HepG2 (cell line): Measurements from ENCODE around the gene IER2. TPM values are rescaled to one million over a fixed set of nuclear protein-coding genes. Genes with fewer than 3 reads are reported as not detected.

ENCODE experiments used
- ATAC-seq: fragments of 200-7000 bp; cut with Tn5 transposase; 3 replicates; pipeline ENCODE4 v1.9.1; 2020; ENCODE audit warnings: mild to moderate bottlenecking, moderate library complexity
- BruUV-seq: library from RNA; stranded (reverse); fragments of 400-500 nt; replicated peaks from 2 replicates; lab custom pipeline; 2021; lab: Mats Ljungman, UMichigan
- CTCF ChIA-PET: fragments of 300-600 bp; formaldehyde crosslinking; extraction: SDS; loops from one replicate; lab custom pipeline; 2021; ENCODE audit warnings: low total read pairs, inconsistent platforms, low intra/inter-chr PET ratio; lab: Yijun Ruan, JAX
- POLR2A ChIA-PET: fragments of 350-600 bp; sonication (Branson Sonifier 250); formaldehyde crosslinking; loops from one replicate; lab custom pipeline; 2020; ENCODE audit warnings: antibody characterized with exemption, inconsistent platforms; lab: Yijun Ruan, JAX
- DNase-seq: peaks from one replicate; pipeline ENCODE4 v3.0.0-alpha.2; 2015; ENCODE audit warnings: low spot score
- FAIRE-seq: peaks from 3 replicates; lab custom pipeline; 2011; peaks lifted over from hg19 to GRCh38; lab: Jason Lieb, UNC
- H2AFZ ChIP-seq: one replicate; pipeline ENCODE4 v1.6.1; 2011; ENCODE audit warnings: low read length, inconsistent platforms
- H3K27ac ChIP-seq: fragments of 300-600 bp; 3 replicates; pipeline ENCODE4 v1.8.0; 2011; ENCODE audit warnings: mixed run types, mild to moderate bottlenecking, mixed read lengths, low read length, inconsistent platforms; ENCODE audit not compliant: insufficient read depth; ENCODE audit errors: extremely low read length
- H3K27me3 ChIP-seq, 2 experiments: fragments of 200-600 bp in 1 of 2; 2 replicates in 1 of 2; 3 replicates in 1 of 2; pipeline versions ENCODE4 v1.6.0 to v1.8.0; 2011; ENCODE audit warnings: low read length in 2 of 2, mild to moderate bottlenecking in 2 of 2, moderate library complexity in 2 of 2, inconsistent platforms in 1 of 2; ENCODE audit not compliant: insufficient read depth in 2 of 2, control insufficient read depth in 1 of 2
- H3K36me3 ChIP-seq, 2 experiments: fragments of 200-600 bp in 1 of 2; replicated peaks in 1 of 2; 2 replicates in 1 of 2; 3 replicates in 1 of 2; pipeline versions ENCODE4 v1.5.1 to v1.8.0; 2011; ENCODE audit warnings: low read length in 2 of 2, inconsistent platforms in 1 of 2; ENCODE audit not compliant: insufficient read depth in 2 of 2, control insufficient read depth in 1 of 2
- H3K4me1 ChIP-seq: 2 replicates; pipeline ENCODE4 v1.5.1; 2012; ENCODE audit warnings: low read length, inconsistent platforms; ENCODE audit not compliant: insufficient read depth
- H3K4me2 ChIP-seq: 2 replicates; pipeline ENCODE4 v1.6.0; 2011; ENCODE audit warnings: low read depth, low read length, inconsistent platforms
- H3K4me3 ChIP-seq, 3 experiments: fragments of 200-600 bp in 1 of 3; sonication (generic), shearing (Covaris generic) in 1 of 3; replicated peaks in 1 of 3; 2 replicates each; pipeline ENCODE4 v1.5.1; 2011 to 2016; ENCODE audit warnings: low read length in 3 of 3, inconsistent platforms in 2 of 3, low read depth in 2 of 3, mild to moderate bottlenecking in 2 of 3, control low read depth in 1 of 3, mixed read lengths in 1 of 3; ENCODE audit not compliant: insufficient read depth in 1 of 3
- H3K79me2 ChIP-seq: one replicate; pipeline ENCODE4 v1.6.1; 2011; ENCODE audit warnings: low read length, inconsistent platforms; ENCODE audit not compliant: insufficient read depth
- H3K9ac ChIP-seq: 2 replicates; pipeline ENCODE4 v1.6.0; 2011; ENCODE audit warnings: mild to moderate bottlenecking, low read depth, low read length, inconsistent platforms; ENCODE audit not compliant: insufficient read depth
- H3K9me3 ChIP-seq: 2 replicates; pipeline ENCODE4 v1.5.1; 2012; ENCODE audit warnings: mild to moderate bottlenecking, low read length
- H4K20me1 ChIP-seq: 2 replicates; pipeline ENCODE4 v1.6.0; 2011; ENCODE audit warnings: inconsistent platforms, mild to moderate bottlenecking, low read length, moderate library complexity; ENCODE audit not compliant: insufficient read depth
- AGO2 ChIP-seq: fragments of 200-400 bp; formaldehyde crosslinking; optimal IDR thresholded peaks from 2 replicates; pipeline ENCODE3; 2017; ENCODE audit warnings: mild to moderate bottlenecking, low read depth, low read length, moderate library complexity
- IRX3 ChIP-seq: sonication (generic); formaldehyde crosslinking; IDR thresholded peaks from 2 replicates; pipeline ENCODE4 v1.8.1; 2023; ENCODE audit warnings: mild to moderate bottlenecking, low read depth, missing genetic modification reagents, borderline replicate concordance
- KLF9 ChIP-seq: IDR thresholded peaks from 2 replicates; pipeline ENCODE4 v1.6.1; 2016; ENCODE audit warnings: low read depth
- PITX1 ChIP-seq: sonication (generic); formaldehyde crosslinking; IDR thresholded peaks from 2 replicates; pipeline ENCODE4 v1.5.1; 2020; ENCODE audit warnings: mild to moderate bottlenecking, missing genetic modification reagents
- POLR2G ChIP-seq: fragments of 200-400 bp; formaldehyde crosslinking; IDR thresholded peaks from 2 replicates; pipeline ENCODE4 v1.6.1; 2018; ENCODE audit warnings: mild to moderate bottlenecking, low read depth, low read length, moderate library complexity
- PRPF4 ChIP-seq: fragments of 200-400 bp; formaldehyde crosslinking; IDR thresholded peaks from 2 replicates; pipeline ENCODE4 v1.6.1; 2016; ENCODE audit warnings: low read length, low read depth; ENCODE audit not compliant: poor library complexity, severe bottlenecking
- SOX13 ChIP-seq, 3 experiments: fragments of 450-650 bp in 1 of 3; sonication (generic) in 1 of 3; formaldehyde crosslinking in 1 of 3; IDR thresholded peaks in 2 of 3; conservative IDR thresholded peaks in 1 of 3; 2 replicates each; pipeline versions ENCODE4 v1.5.0 to v1.6.1; 2016 to 2020; ENCODE audit warnings: antibody characterized with exemption in 1 of 3, mild to moderate bottlenecking in 1 of 3, missing compliant biosample characterization in 1 of 3, missing genetic modification reagents in 1 of 3, moderate library complexity in 1 of 3
- SP5 ChIP-seq: IDR thresholded peaks from 2 replicates; pipeline ENCODE4 v1.6.1; 2016; ENCODE audit warnings: low read depth, borderline replicate concordance
- SRY ChIP-seq: sonication (generic); formaldehyde crosslinking; IDR thresholded peaks from 2 replicates; pipeline ENCODE4 v1.8.0; 2022; ENCODE audit warnings: mild to moderate bottlenecking, missing genetic modification reagents
- TBL1XR1 ChIP-seq: fragments of 150-350 bp; IDR thresholded peaks from 2 replicates; pipeline ENCODE4 v1.6.1; 2014; ENCODE audit warnings: borderline replicate concordance, low read length; ENCODE audit not compliant: partially characterized antibody
- ZBTB2 ChIP-seq: sonication (generic); formaldehyde crosslinking; IDR thresholded peaks from 2 replicates; pipeline ENCODE4 v1.8.0; 2022; ENCODE audit warnings: low read depth, missing genetic modification reagents
- ZFX ChIP-seq: sonication (generic); formaldehyde crosslinking; IDR thresholded peaks from 2 replicates; pipeline ENCODE4 v1.4.0; 2020; ENCODE audit warnings: mild to moderate bottlenecking, low read depth, missing genetic modification reagents, moderate library complexity
- ZFY ChIP-seq: sonication (generic); formaldehyde crosslinking; IDR thresholded peaks from 2 replicates; pipeline ENCODE4 v1.4.0; 2020; ENCODE audit warnings: missing genetic modification reagents
- ZIK1 ChIP-seq: sonication (generic); formaldehyde crosslinking; IDR thresholded peaks from 2 replicates; pipeline ENCODE4 v1.5.0; 2020; ENCODE audit warnings: mild to moderate bottlenecking, low read depth, missing genetic modification reagents, borderline replicate concordance
- ZNF263 ChIP-seq: sonication (generic); formaldehyde crosslinking; IDR thresholded peaks from 2 replicates; pipeline ENCODE4 v1.4.0; 2020; ENCODE audit warnings: missing genetic modification reagents
- ZNF317 ChIP-seq: sonication (generic); formaldehyde crosslinking; IDR thresholded peaks from 2 replicates; pipeline ENCODE4 v1.5.0; 2020; ENCODE audit warnings: mild to moderate bottlenecking, missing genetic modification reagents
- ZNF34 ChIP-seq: sonication (generic); formaldehyde crosslinking; IDR thresholded peaks from 2 replicates; pipeline ENCODE4 v1.4.0; 2020; ENCODE audit warnings: mild to moderate bottlenecking, missing genetic modification reagents, borderline replicate concordance
- ZNF350 ChIP-seq: sonication (generic); formaldehyde crosslinking; IDR thresholded peaks from 2 replicates; pipeline ENCODE4 v1.4.0; 2020; ENCODE audit warnings: mild to moderate bottlenecking, low read depth, missing genetic modification reagents, borderline replicate concordance
- WGBS: methylation state at CpG from one replicate; pipeline ENCODE4 v1.1.6; 2017; ENCODE audit warnings: low lambda C conversion rate; 5-methylcytosine and 5-hydroxymethylcytosine counted together
- in situ Hi-C: cut with HindIII; loops from 2 replicates; pipeline ENCODE4 v1.10.0; 2017; ENCODE audit warnings: low pct_unique_long_range_greater_than_20kb; ENCODE audit not compliant: extremely low pct_ligation_motif_present
- intact Hi-C: fragments of 100-400 bp; cut with micrococcal nuclease; formaldehyde crosslinking; loops from one replicate; pipeline ENCODE4 v1.10.0; 2022; ENCODE audit not compliant: unreplicated experiment
- polyA plus RNA-seq, 8 experiments: library from polyadenylated mRNA; depleted of rRNA in 3 of 8; stranded (reverse) in 7 of 8; unstranded in 1 of 8; fragments of >200 nt; fragmentation: Illumina TruSeq in 4 of 8; extraction: Trizol in 4 of 8; gene quantifications; 2 replicates each; pipeline versions ENCODE4 v1.2.1 to v1.2.3, GENCODE V29; 2011 to 2016; ENCODE audit warnings: low read depth in 4 of 8, missing spikeins in 1 of 8, mixed read lengths in 1 of 8; ENCODE audit not compliant: insufficient read depth in 1 of 8
- total RNA-seq, 5 experiments: library from RNA; depleted of rRNA; stranded (reverse); fragments of >200 nt; fragmentation: Illumina TruSeq; extraction: Trizol; gene quantifications; 2 replicates each; pipeline ENCODE4 v1.2.3, GENCODE V29; 2016; ENCODE audit warnings: low read depth in 1 of 5
- TF ChIP-seq, protein P1 (sequence below): sonication (generic); formaldehyde crosslinking; IDR thresholded peaks from 2 replicates; pipeline ENCODE4 v1.8.1; 2023; ENCODE audit warnings: mild to moderate bottlenecking, missing genetic modification reagents

The IER2 gene
- total and polyA plus RNA-seq, 2 of the 13 experiments (the other 11 are each of a cell fraction or from before 2014, with no cell fraction given), result 10.1 to 14.3 TPM

DNA sequence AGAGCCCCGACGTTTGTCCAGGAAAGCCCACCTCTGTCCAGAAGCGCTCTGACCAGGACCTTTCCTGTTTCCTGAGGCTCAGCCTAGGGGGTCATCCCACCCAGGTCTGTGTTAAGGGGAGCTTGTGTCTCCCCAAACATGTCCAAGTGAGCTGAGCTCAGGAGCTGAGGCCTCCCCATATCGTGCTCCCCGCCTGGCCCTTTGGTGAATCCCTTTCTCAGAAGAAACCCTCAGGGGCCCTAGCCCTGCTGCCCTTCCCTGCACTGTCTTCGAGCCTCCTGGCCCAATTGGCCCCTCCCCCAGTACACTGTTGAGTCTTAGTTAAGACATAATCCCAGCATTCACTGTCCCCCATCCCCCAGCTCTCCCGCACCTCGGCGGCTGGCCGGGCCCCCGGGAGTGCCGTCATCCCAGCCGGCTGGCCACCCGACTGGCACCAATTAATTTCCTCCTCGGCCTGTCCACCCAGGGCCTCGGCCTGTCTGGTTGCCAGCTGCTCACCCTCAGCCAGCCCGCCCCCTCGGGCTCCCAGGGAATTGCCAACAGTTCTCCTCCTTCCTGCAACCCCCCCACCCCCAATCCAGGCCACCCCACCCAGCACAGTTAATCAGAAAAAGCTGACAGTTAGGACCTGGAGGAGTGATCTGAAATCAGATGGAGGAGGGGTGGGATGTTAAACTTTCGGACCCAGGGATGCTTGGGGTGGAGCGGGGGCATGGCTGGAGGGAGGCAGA, 13.6 kb downstream of the IER2 start:
- no peak overlapping the region for H2AFZ ChIP-seq
- intact Hi-C loops (no loop called here), in situ Hi-C loops (no loop called here)
- H3K4me3 ChIP-seq, result peak overlapping the region; percentile 63 to 81 (median 64)
- WGBS, result 0% methylated on average over 7 of the region's 20 CpGs
- CTCF ChIA-PET, result no interaction called here
- peak overlapping the region; percentile 100 for H3K4me2 ChIP-seq
- FAIRE-seq (no peak), ATAC-seq (peak; percentile 28), DNase-seq (peak; percentile 60)
- H4K20me1 ChIP-seq, result no peaks in the 10 kb centered on the region
- POLR2A ChIA-PET, result interaction anchor here (0.6 to 10.2 kb wide), 22 partner anchors 7 to 891 kb away, joined by 3 to 108 read pairs (median 4); partner anchors contain the start of genes IER2, NACC1, STX10 and TRMT1
- no peaks in the 10 kb centered on the region for H3K9me3 ChIP-seq
- H3K27me3 ChIP-seq, result no peaks in the 10 kb centered on the region
- peaks cover 61% of the 10 kb centered on the region for H3K4me1 ChIP-seq
- no peaks in the 10 kb centered on the region for H3K36me3 ChIP-seq
- H3K27ac ChIP-seq, result peak overlapping the region; percentile 99
- BruUV-seq, result no TSS peak
- H3K9ac ChIP-seq, result peak overlapping the region; percentile 97
- no peaks in the 10 kb centered on the region for H3K79me2 ChIP-seq
- TF ChIP-seq ZNF317 (CRISPR knock-in tag) (0 out of 2 replicates have a peak, but pooled peaks have one; percentile 9), TBL1XR1 (no peak), ZNF350 (CRISPR knock-in tag) (no peak), KLF9 (CRISPR knock-in tag) (no peak), ZNF263 (peak; percentile 72), ZFY (peak; percentile 22; the same call in 1 of the 2 replicates), SOX13 (IDR thresholded peaks at IDR 0.05) (no peak), SOX13 (CRISPR knock-in tag; conservative IDR thresholded peaks at IDR 0.05 in 1 of 2, IDR thresholded peaks at IDR 0.05 in 1 of 2) (0 out of 4 replicates have a peak, but pooled peaks of 1 of the 2 experiments have one; percentile 15), SP5 (CRISPR knock-in tag) (peak; percentile 27; the same call in 1 of the 2 replicates), ZBTB2 (CRISPR knock-in tag) (no peak), IRX3 (CRISPR knock-in tag) (no peak), PITX1 (CRISPR knock-in tag) (0 out of 2 replicates have a peak, but pooled peaks have one; percentile 11), ZIK1 (CRISPR knock-in tag) (0 out of 2 replicates have a peak, but pooled peaks have one; percentile 56), SRY (CRISPR knock-in tag) (peak; percentile 81), ZNF34 (CRISPR knock-in tag) (0 out of 2 replicates have a peak, but pooled peaks have one; percentile 27), ZFX (peak; percentile 14; the same call in 1 of the 2 replicates), POLR2G (peak; percentile 73), AGO2 (peak; percentile 82), PRPF4 (peak; percentile 44)
- TF ChIP-seq, protein P1, sequence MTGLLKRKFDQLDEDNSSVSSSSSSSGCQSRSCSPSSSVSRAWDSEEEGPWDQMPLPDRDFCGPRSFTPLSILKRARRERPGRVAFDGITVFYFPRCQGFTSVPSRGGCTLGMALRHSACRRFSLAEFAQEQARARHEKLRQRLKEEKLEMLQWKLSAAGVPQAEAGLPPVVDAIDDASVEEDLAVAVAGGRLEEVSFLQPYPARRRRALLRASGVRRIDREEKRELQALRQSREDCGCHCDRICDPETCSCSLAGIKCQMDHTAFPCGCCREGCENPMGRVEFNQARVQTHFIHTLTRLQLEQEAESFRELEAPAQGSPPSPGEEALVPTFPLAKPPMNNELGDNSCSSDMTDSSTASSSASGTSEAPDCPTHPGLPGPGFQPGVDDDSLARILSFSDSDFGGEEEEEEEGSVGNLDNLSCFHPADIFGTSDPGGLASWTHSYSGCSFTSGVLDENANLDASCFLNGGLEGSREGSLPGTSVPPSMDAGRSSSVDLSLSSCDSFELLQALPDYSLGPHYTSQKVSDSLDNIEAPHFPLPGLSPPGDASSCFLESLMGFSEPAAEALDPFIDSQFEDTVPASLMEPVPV (CRISPR knock-in tag), result no peak
